ENCODE measurements around the gene LIPC. TPM values are rescaled to one million over a fixed set of nuclear protein-coding genes. Genes with fewer than 3 reads are reported as not detected.

The LIPC gene
- total RNA-seq, 1 donor from 2014 or later: not detected

- no peak for DNase-seq (ENCODE audit: low spot score)
Observed at GRCh38 chr15:58405865-58406264, 25.9 kb upstream of the LIPC start.

- DNase-seq (ENCODE audit: low spot score): no peak
Observed at GRCh38 chr15:58406811-58407210, 25.0 kb upstream of the LIPC start.

GRCh38 chr15:58407236-58407775, 24.5 kb upstream of the LIPC start:
- DNase-seq (ENCODE audit: low spot score): no peak

- no peak for DNase-seq (ENCODE audit: low spot score)
Observed at GRCh38 chr15:58407778-58408177, 24.0 kb upstream of the LIPC start.

- no peak for DNase-seq (ENCODE audit: low spot score)
Observed at GRCh38 chr15:58409861-58410260, 21.9 kb upstream of the LIPC start.

GRCh38 chr15:58410353-58410752, 21.4 kb upstream of the LIPC start:
- no peak for DNase-seq (ENCODE audit: low spot score)

GRCh38 chr15:58413253-58413652, 18.5 kb upstream of the LIPC start:
- DNase-seq (ENCODE audit: low spot score): no peak

- no peak for DNase-seq (ENCODE audit: low spot score)
Observed at GRCh38 chr15:58415636-58416035, 16.2 kb upstream of the LIPC start.

GRCh38 chr15:58416963-58417362, 14.8 kb upstream of the LIPC start:
- DNase-seq (ENCODE audit: low spot score): no peak

- no peak for DNase-seq (ENCODE audit: low spot score)
Observed at GRCh38 chr15:58418135-58418534, 13.7 kb upstream of the LIPC start.

GRCh38 chr15:58419803-58420524, 11.8 kb upstream of the LIPC start:
- DNase-seq (ENCODE audit: low spot score): no peak

- no peak for DNase-seq (ENCODE audit: low spot score)
Observed at GRCh38 chr15:58420579-58421043, 11.2 kb upstream of the LIPC start.

GRCh38 chr15:58423205-58423604, 8.6 kb upstream of the LIPC start:
- DNase-seq (ENCODE audit: low spot score): no peak

- DNase-seq (ENCODE audit: low spot score): no peak
Observed at GRCh38 chr15:58423831-58424608, 7.8 kb upstream of the LIPC start.

GRCh38 chr15:58424722-58425121, 7.1 kb upstream of the LIPC start:
- DNase-seq (ENCODE audit: low spot score): no peak

- no peak for DNase-seq (ENCODE audit: low spot score)
Observed at GRCh38 chr15:58425185-58425584, 6.6 kb upstream of the LIPC start.

- no peak for DNase-seq (ENCODE audit: low spot score)
Observed at GRCh38 chr15:58425834-58426233, 6.0 kb upstream of the LIPC start.

GRCh38 chr15:58426501-58426900, 5.3 kb upstream of the LIPC start:
- DNase-seq (ENCODE audit: low spot score): no peak

- DNase-seq (ENCODE audit: low spot score): no peak
Observed at GRCh38 chr15:58427987-58428386, 3.8 kb upstream of the LIPC start.

GRCh38 chr15:58430224-58430787, 1.5 kb upstream of the LIPC start:
- DNase-seq (ENCODE audit: low spot score): no peak

GRCh38 chr15:58432401-58432800, 610 bp downstream of the LIPC start:
- no peak for DNase-seq (ENCODE audit: low spot score)
